ENCODE measurements around the gene UBXN6. TPM values are rescaled to one million over a fixed set of nuclear protein-coding genes. Genes with fewer than 3 reads are reported as not detected.

The UBXN6 gene
- total RNA-seq, 1 experiment from 2014 or later = 76.5 TPM

DNA sequence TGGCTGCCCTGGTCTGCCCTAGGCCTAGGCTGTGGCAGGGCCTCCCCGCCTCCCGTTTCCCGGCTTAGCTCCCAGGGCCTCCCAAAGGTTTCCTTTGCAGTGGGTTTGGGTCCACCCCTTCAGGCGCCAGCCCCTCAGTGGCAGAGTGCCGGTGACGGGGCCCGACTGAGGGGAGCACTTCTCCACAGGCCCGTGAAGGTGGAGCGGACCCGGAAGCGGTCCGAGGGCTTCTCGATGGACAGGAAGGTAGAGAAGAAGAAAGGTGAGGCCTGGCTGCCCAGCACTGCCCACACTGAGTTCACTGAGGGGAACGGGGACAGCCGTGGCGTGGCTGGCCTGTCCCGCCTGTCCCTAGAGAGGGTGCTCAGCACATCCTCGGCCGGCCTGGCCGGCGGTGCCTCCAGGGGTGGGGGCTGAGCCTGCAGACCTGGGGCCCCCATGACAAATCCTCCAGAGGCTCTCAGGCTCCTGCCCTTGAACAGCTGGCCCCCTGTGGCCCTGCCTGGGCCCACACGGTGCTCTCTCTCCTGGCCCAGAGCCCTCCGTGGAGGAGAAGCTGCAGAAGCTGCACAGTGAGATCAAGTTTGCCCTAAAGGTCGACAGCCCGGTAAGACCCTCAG is 40.3 kb upstream of the UBXN6 start:
- Histone ChIP-seq H3K27me3 (ENCODE audit: insufficient read depth, low read length) (no peaks in the 10 kb centered on the region), H3K4me3 (replicated peaks in 1 of 2; ENCODE audit: low read depth in 1 of 2, low read length in 2 of 2) (no peak overlapping the region), H3K4me2 (ENCODE audit: low read length) (no peak overlapping the region), H3K9ac (ENCODE audit: low read length) (no peak overlapping the region), H3K36me3 (ENCODE audit: control insufficient read depth in 1 of 2, insufficient read depth in 2 of 2, low read length in 2 of 2) (peaks cover 0 to 20% of the 10 kb centered on the region in 2 experiments; a peak in 2 of 4 replicates), H3K4me1 (ENCODE audit: control insufficient read depth in 1 of 2, insufficient read depth in 2 of 2, low read length in 2 of 2) (peaks cover 0 to 3% of the 10 kb centered on the region in 2 experiments; a peak in 2 of 4 replicates), H3K27ac (ENCODE audit: low read depth, low read length) (no peak overlapping the region), H3K9me2 (ENCODE audit: insufficient read depth) (no peaks in the 10 kb centered on the region), H3K9me3 (ENCODE audit: control insufficient read depth in 1 of 2, insufficient read depth in 1 of 2, low read depth in 1 of 2, low read length in 2 of 2) (no peaks in the 10 kb centered on the region), H2AFZ (ENCODE audit: low read depth, low read length, poor library complexity, severe bottlenecking) (no peak overlapping the region), H3K79me2 (ENCODE audit: insufficient read depth, low read length) (no peaks in the 10 kb centered on the region), H4K20me1 (ENCODE audit: insufficient read depth) (no peaks in the 10 kb centered on the region)
- no TSS peak for BruUV-seq (replicated peaks)
- TF ChIP-seq FOSL1 (IDR thresholded peaks at IDR 0.05; ENCODE audit: low read depth) (no peak), SP1 (IDR thresholded peaks at IDR 0.05; ENCODE audit: low read depth) (no peak), RAD21 (IDR thresholded peaks at IDR 0.05; ENCODE audit: low read depth) (no peak), ZNF274 (IDR thresholded peaks at IDR 0.05; ENCODE audit: low read depth, low read length) (no peak), ZFX (IDR thresholded peaks at IDR 0.05) (no peak), EGR1 (IDR thresholded peaks at IDR 0.05; ENCODE audit: low read depth) (no peak), SRF (IDR thresholded peaks at IDR 0.05; ENCODE audit: low read depth) (no peak), YY1 (IDR thresholded peaks at IDR 0.05; ENCODE audit: extremely low read depth, insufficient replicate concordance, low read depth, low read length) (no peak), TCF7L2 (IDR thresholded peaks at IDR 0.05; ENCODE audit: borderline replicate concordance, extremely low read depth, insufficient read depth, insufficient read length) (no peak), JUND (IDR thresholded peaks at IDR 0.05) (no peak), SIN3A (IDR thresholded peaks at IDR 0.05; ENCODE audit: low read depth) (no peak), EZH2phosphoT487 (IDR thresholded peaks at IDR 0.05; ENCODE audit: borderline replicate concordance) (no peak), CBX3 (IDR thresholded peaks at IDR 0.05; ENCODE audit: low read depth) (no peak), POLR2A (IDR thresholded peaks at IDR 0.05; ENCODE audit: borderline replicate concordance, extremely low read depth, insufficient read depth, insufficient read length) (no peak)
- TF ChIP-seq, protein P1, sequence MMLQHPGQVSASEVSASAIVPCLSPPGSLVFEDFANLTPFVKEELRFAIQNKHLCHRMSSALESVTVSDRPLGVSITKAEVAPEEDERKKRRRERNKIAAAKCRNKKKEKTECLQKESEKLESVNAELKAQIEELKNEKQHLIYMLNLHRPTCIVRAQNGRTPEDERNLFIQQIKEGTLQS (IDR thresholded peaks at IDR 0.05) = no peak
- TF ChIP-seq, protein P2, sequence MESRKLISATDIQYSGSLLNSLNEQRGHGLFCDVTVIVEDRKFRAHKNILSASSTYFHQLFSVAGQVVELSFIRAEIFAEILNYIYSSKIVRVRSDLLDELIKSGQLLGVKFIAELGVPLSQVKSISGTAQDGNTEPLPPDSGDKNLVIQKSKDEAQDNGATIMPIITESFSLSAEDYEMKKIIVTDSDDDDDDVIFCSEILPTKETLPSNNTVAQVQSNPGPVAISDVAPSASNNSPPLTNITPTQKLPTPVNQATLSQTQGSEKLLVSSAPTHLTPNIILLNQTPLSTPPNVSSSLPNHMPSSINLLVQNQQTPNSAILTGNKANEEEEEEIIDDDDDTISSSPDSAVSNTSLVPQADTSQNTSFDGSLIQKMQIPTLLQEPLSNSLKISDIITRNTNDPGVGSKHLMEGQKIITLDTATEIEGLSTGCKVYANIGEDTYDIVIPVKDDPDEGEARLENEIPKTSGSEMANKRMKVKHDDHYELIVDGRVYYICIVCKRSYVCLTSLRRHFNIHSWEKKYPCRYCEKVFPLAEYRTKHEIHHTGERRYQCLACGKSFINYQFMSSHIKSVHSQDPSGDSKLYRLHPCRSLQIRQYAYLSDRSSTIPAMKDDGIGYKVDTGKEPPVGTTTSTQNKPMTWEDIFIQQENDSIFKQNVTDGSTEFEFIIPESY (IDR thresholded peaks at IDR 0.05; ENCODE audit: extremely low read depth, insufficient replicate concordance, low read length) = no peak
- TF ChIP-seq, protein P3, sequence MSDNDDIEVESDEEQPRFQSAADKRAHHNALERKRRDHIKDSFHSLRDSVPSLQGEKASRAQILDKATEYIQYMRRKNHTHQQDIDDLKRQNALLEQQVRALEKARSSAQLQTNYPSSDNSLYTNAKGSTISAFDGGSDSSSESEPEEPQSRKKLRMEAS (IDR thresholded peaks at IDR 0.05) = no peak
- TF ChIP-seq, protein P4, sequence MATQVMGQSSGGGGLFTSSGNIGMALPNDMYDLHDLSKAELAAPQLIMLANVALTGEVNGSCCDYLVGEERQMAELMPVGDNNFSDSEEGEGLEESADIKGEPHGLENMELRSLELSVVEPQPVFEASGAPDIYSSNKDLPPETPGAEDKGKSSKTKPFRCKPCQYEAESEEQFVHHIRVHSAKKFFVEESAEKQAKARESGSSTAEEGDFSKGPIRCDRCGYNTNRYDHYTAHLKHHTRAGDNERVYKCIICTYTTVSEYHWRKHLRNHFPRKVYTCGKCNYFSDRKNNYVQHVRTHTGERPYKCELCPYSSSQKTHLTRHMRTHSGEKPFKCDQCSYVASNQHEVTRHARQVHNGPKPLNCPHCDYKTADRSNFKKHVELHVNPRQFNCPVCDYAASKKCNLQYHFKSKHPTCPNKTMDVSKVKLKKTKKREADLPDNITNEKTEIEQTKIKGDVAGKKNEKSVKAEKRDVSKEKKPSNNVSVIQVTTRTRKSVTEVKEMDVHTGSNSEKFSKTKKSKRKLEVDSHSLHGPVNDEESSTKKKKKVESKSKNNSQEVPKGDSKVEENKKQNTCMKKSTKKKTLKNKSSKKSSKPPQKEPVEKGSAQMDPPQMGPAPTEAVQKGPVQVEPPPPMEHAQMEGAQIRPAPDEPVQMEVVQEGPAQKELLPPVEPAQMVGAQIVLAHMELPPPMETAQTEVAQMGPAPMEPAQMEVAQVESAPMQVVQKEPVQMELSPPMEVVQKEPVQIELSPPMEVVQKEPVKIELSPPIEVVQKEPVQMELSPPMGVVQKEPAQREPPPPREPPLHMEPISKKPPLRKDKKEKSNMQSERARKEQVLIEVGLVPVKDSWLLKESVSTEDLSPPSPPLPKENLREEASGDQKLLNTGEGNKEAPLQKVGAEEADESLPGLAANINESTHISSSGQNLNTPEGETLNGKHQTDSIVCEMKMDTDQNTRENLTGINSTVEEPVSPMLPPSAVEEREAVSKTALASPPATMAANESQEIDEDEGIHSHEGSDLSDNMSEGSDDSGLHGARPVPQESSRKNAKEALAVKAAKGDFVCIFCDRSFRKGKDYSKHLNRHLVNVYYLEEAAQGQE (IDR thresholded peaks at IDR 0.05; ENCODE audit: low read depth) = no peak
- CTCF ChIA-PET = no interaction called here
- ATAC-seq (no peak), DNase-seq (ENCODE audit: low read depth, low spot score) (no peak)
- POLR2A ChIA-PET = no interaction called here
- RAD21 ChIA-PET (ENCODE audit: low non-redundant PET in 1 of 2, low total read pairs in 2 of 2, uncharacterized antibody in 2 of 2, unreplicated experiment in 2 of 2) = no interaction called here
- intact Hi-C loops (cut with micrococcal nuclease) = no loop called here
